Measurements from ENCODE around the gene PDHA2. TPM values are rescaled to one million over a fixed set of nuclear protein-coding genes. Genes with fewer than 3 reads are reported as not detected.

The PDHA2 gene
- polyA plus RNA-seq, 1 experiment: not detected

DNA sequence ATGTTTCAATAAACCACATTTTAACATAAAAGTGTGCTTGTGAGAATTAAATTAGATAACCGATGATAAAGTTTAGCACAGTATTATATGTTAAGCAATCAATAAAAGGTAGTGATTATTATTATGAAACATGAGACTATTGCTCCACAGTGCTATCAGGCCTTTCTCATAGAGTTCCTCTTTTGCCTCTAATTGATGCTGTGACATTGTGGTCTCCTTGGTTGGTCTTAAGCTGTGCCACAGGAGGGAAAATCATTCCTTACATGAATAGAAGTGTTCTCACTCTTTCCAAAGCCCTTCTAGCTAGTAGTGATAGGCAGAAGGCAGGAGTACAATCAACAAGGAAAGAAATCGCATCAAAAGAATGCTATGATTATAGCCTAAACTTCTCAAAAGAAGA is 9.2 kb upstream of the PDHA2 start:
- no peak overlapping the region for H3K4me3 ChIP-seq (ENCODE audit: low read depth, low read length)
- no peaks in the 10 kb centered on the region for H3K27me3 ChIP-seq (ENCODE audit: control insufficient read depth, insufficient read depth, low read length)
- ChIA-PET CTCF (no interaction called here), POLR2A (no interaction called here)
- TF ChIP-seq, protein P1, sequence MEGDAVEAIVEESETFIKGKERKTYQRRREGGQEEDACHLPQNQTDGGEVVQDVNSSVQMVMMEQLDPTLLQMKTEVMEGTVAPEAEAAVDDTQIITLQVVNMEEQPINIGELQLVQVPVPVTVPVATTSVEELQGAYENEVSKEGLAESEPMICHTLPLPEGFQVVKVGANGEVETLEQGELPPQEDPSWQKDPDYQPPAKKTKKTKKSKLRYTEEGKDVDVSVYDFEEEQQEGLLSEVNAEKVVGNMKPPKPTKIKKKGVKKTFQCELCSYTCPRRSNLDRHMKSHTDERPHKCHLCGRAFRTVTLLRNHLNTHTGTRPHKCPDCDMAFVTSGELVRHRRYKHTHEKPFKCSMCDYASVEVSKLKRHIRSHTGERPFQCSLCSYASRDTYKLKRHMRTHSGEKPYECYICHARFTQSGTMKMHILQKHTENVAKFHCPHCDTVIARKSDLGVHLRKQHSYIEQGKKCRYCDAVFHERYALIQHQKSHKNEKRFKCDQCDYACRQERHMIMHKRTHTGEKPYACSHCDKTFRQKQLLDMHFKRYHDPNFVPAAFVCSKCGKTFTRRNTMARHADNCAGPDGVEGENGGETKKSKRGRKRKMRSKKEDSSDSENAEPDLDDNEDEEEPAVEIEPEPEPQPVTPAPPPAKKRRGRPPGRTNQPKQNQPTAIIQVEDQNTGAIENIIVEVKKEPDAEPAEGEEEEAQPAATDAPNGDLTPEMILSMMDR (IDR thresholded peaks at IDR 0.05; ENCODE audit: insufficient read depth, low read depth, low read length): no peak
- DNase-seq (ENCODE audit: low read depth): no peak
- H3K36me3 ChIP-seq (ENCODE audit: control insufficient read depth, insufficient read depth, low read length): no peaks in the 10 kb centered on the region

DNA sequence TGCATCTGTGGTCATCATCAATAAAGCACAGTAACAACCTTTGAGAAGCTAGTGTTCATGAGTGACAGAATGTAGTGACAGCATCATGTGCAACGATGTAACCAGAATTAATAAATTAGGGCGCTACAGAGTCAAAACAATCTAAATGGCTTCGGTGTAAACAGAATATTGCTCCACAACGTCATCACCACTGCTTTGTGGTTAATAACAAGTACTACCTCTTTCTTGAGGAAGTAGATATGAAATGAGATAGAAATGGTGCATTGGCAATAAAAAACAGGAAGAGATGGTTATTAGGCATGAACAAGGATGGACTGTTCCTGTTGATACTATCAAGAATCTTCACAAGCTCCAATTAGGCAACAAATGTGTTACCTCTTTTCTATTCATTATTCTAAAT is 8.7 kb upstream of the PDHA2 start:
- CTCF ChIA-PET: no interaction called here
- POLR2A ChIA-PET: no interaction called here
- TF ChIP-seq, protein P1 (IDR thresholded peaks at IDR 0.05; ENCODE audit: insufficient read depth, low read depth, low read length): no peak
- H3K36me3 ChIP-seq (ENCODE audit: control insufficient read depth, insufficient read depth, low read length): no peaks in the 10 kb centered on the region
- no peak overlapping the region for H3K4me3 ChIP-seq (ENCODE audit: low read depth, low read length)
- H3K27me3 ChIP-seq (ENCODE audit: control insufficient read depth, insufficient read depth, low read length): no peaks in the 10 kb centered on the region
- no peak for DNase-seq (ENCODE audit: low read depth)

DNA sequence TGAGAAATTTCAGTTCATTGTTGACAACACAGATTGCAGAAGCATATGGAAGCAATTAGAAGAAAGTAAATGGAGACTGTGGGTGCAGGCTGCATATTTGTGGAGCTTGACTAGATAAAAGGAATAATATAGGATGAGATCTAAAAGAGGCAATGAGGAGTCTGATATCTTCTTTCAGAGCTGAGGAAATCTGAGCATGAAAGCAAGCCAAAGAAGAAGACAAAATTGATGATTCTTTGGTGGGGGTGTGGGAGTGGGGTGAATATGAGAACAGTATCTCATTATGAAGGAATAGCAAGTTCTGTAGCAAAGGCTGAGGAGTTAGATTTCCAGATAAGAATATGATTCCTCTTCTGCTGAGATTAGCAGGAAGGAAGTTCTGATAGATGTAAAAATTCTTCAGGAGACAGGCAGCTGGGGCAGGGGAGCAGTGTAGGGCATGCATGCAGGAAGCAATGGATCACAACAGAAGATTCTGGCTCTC is 6.1 kb upstream of the PDHA2 start:
- ChIA-PET POLR2A (no interaction called here), CTCF (no interaction called here)
- TF ChIP-seq, protein P1 (IDR thresholded peaks at IDR 0.05; ENCODE audit: insufficient read depth, low read depth, low read length): no peak
- Histone ChIP-seq H3K4me3 (ENCODE audit: low read depth, low read length) (no peak overlapping the region), H3K27me3 (ENCODE audit: control insufficient read depth, insufficient read depth, low read length) (no peaks in the 10 kb centered on the region), H3K36me3 (ENCODE audit: control insufficient read depth, insufficient read depth, low read length) (no peaks in the 10 kb centered on the region)
- DNase-seq (ENCODE audit: low read depth): no peak

DNA sequence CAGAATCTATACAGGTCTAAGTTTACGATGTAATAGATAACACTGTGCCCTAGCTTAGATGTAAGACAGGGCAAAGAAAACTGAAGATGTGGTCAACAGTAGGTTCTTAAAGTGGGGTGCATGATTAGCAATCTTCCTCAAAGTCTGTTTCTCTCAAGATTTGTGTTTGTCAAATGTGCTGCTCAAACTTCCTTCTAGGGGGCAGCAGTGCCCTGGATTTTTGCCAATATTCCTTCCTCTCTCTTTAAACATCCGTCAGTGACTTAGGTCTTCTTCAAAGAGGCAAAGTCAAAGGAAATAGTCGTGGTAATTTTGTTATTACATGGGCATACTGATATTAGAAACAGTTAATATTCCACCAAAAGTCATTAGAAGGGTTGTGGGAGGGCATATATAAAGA is 4.2 kb upstream of the PDHA2 start:
- Histone ChIP-seq H3K4me3 (ENCODE audit: low read depth, low read length) (no peak overlapping the region), H3K36me3 (ENCODE audit: control insufficient read depth, insufficient read depth, low read length) (no peaks in the 10 kb centered on the region), H3K27me3 (ENCODE audit: control insufficient read depth, insufficient read depth, low read length) (no peaks in the 10 kb centered on the region)
- ChIA-PET POLR2A (no interaction called here), CTCF (no interaction called here)
- TF ChIP-seq, protein P1 (IDR thresholded peaks at IDR 0.05; ENCODE audit: insufficient read depth, low read depth, low read length): no peak
- DNase-seq (ENCODE audit: low read depth): no peak

DNA sequence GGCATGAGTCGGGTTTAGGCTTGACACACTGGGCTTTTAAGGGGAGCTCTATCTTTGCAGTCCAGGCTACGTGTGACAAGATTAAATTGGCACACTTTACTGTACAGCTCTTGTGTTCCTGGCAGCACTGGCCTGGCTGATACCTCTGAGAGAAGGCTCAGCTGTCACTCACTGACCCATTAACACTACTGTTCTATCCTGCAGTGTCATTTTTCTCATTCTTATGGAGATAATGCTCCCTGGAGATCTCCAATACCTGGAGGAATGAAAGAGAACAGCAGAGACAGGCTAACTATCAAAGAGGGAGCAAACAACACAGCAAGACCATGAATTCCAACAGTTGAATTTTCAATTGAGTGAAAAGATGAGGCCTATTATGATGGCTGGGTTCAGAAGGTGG is 1.7 kb upstream of the PDHA2 start:
- H3K4me3 ChIP-seq (ENCODE audit: low read depth, low read length): no peak overlapping the region
- TF ChIP-seq, protein P1 (IDR thresholded peaks at IDR 0.05; ENCODE audit: insufficient read depth, low read depth, low read length): no peak
- no peaks in the 10 kb centered on the region for H3K36me3 ChIP-seq (ENCODE audit: control insufficient read depth, insufficient read depth, low read length)
- ChIA-PET POLR2A (no interaction called here), CTCF (no interaction called here)
- no peaks in the 10 kb centered on the region for H3K27me3 ChIP-seq (ENCODE audit: control insufficient read depth, insufficient read depth, low read length)
- DNase-seq (ENCODE audit: low read depth): no peak
